NOMO-1 (cell line): ENCODE data around the gene EMSY.

ENCODE experiments used
- DNase-seq, 2 experiments: peaks; one replicate each; lab custom pipeline; 2025; ENCODE audit not compliant: unreplicated experiment in 2 of 2; lab: John Stamatoyannopoulos, UW

The EMSY gene

DNA sequence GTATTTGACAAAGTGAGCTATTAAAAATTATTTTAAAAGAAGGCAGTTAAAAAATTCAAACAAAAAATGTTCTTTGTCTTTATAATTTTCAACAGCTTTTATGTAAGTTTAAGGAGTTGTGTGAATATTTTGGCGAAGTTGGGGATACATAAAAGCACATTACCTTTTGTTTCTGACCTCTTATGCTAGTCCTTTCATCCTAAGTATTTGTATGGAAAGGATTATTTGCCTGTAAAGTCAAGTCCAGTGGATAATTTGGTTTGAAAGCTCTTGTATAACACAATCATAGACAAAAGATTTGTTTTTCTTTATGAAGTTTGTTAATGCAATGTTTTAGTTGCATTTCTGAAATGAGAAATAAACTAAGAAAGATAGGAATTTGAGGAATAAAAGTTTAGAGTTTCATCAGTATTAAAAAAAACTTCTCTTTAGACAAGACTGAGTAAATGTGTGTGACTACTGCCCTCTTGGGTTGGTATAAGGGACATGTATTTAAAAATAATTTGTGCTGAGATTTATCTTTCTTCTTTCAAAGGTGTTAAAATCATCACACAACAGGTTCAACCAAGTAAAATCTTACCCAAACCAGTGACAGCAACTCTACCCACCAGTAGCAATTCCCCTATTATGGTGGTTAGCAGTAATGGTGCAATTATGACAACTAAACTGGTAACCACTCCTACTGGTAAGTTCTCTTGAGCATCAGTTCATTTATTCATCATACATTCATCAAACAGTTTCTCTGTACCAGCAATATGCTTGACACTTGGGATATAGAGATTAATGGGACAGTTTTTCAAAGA lies 68.2 kb downstream of the EMSY start:
- no peak for DNase-seq

DNA sequence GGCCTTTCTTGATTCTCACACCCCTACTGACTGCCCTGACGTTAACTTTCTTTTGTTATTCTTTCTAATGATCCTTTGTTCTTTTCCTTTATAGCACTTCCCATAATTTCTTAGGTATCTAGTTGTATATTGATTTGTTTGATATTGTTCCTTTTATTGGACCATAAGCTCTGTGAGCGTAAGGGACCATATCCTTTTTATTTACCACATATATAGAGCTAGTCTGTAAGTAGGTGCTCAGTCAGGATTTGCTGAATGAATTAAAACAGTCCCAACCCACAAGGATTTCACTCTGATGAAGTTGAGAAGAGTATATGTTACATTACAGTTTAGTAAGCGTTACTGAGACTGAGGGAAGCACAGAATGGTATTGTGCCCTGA lies 68.8 kb downstream of the EMSY start:
- DNase-seq = no peak

DNA sequence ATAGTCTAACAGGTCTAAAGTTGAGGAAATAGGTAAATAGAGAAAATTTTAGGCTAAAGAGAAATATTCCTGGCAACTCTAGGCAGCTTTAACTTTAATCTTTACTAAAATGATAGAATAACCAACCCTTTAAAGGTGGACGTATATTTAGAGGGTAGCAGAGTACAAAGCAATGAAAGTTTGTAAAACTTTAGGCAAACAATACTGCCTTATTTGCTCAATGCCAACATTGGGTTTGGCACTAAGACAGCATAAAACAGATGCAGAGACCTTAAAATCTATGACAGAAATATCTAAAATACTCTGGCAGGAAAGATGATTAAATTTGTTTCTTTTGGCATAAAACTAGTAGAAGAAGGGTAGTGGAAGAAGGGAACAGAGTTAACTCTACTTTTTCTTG lies 70.7 kb downstream of the EMSY start:
- no peak for DNase-seq

DNA sequence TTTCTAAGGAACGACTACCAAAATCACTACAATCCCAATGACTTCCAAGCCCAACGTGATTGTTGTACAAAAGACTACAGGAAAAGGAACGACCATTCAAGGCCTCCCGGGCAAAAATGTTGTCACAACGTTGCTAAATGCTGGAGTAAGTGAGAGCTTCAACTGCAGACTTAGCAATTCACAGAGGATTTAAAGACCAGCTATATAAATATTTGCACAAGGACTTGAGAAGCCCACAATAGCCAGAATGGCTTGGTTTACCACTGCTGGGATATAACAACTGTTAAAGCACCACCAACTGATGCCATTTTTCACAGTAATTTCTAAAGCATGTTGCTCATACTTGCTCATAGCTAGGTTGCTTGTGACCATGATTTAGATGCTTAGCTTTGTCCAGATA lies 78.3 kb downstream of the EMSY start:
- DNase-seq = no peak

DNA sequence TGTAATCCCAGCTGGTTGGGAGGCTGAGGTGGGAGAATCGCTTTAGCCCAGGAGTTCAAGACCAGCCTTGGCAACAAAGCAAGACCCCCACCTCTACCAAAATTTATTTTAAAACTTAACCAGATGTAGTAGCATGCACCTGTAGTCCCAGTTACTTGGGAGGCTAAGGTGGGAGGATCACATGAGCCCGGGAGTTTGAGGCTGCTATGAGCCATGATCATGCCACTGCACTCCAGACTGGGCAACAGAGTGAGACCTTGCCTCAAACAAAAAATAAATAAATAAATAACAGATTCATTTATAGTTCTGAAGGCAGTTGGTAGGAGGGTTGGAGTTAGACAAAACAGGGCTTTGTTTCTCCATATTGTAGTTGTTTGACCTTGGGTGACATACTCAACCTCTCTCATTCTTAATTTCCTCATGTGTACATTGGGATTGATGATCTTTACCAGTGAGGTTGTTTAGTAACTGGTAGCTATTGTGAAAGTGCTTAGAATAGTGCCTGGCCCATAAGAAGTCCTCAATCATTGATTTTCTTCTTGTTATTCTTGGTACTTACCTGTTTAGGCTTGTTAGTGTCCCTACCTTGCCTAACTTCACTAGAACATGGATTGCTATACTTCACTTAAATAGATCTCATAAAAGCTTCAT lies 79.1 kb downstream of the EMSY start:
- no peak for DNase-seq

DNA sequence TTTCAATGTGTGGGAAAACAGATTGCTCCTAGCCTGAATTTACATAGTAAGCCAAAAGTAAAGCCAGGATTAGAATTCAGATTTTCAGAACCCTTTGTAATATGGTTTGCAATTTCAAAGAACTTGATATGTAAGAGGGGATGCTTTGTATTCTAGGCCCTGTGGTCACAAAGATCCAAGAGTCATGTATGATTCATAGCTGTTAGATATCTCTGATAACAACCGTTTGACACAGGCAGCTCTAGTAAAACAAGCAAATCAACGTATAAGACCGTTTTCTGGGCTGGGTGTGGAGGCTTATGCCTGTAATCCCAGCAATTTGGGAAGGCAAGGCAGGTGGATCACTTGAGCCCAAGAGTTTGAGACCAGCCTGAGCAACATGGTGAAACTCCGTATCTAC lies 79.6 kb downstream of the EMSY start:
- no peak for DNase-seq

DNA sequence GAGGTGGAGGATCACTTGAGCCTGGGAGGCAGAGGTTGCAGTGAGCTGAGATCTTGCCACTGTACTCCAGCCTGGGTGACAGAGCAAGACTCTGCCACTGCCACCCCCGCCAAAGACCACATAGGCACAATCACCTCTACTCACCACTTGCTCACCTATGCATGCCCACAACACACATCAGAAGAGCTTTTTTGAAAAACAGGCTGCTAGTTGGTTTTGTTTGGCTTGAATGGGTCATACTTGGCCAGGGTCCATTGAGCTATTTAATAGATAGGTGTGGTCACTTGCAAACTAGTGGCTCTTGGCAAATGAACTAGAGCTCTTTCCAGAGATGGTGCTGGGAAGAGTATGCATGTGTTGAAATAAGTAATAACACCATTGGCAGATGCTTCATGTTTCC lies 80.1 kb downstream of the EMSY start:
- DNase-seq = no peak

DNA sequence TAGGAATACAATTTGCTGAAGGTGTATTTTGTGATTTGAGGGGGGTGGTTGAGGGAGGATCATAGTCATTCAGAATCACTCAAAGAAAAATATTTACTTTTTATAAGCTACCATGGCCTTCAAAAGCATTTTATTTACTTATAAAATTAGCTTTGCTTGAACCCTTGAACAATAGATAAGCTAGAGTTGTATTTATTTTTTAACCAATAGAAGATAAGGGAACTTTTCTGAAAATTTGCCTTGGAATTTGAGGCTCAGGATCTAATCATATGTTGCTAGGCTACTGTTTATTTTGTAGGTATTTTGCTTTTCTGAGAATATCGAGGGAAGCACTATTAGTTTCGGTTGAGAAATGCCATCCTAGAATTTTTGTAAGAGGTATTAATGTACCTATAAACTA lies 82.1 kb downstream of the EMSY start:
- no peak for DNase-seq

DNA sequence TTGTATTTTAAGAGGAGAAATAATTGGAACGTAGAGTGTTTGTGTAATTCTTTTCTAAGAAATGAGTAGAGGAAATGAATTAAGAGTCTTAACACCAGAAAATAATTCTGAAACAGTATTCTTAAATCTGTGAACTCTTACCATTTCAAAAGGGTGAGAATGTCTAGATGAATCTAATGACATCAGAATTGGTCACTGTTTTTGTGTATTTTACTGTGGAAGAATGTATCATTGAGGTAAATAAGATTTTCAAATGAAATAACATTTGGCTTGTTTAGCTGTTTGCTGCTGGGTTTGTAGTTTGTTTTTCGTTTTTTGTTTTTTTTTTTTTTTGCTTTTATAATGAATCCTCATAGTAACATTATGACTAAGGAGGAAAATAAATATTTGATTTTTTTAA lies 97.6 kb downstream of the EMSY start:
- no peak for DNase-seq

DNA sequence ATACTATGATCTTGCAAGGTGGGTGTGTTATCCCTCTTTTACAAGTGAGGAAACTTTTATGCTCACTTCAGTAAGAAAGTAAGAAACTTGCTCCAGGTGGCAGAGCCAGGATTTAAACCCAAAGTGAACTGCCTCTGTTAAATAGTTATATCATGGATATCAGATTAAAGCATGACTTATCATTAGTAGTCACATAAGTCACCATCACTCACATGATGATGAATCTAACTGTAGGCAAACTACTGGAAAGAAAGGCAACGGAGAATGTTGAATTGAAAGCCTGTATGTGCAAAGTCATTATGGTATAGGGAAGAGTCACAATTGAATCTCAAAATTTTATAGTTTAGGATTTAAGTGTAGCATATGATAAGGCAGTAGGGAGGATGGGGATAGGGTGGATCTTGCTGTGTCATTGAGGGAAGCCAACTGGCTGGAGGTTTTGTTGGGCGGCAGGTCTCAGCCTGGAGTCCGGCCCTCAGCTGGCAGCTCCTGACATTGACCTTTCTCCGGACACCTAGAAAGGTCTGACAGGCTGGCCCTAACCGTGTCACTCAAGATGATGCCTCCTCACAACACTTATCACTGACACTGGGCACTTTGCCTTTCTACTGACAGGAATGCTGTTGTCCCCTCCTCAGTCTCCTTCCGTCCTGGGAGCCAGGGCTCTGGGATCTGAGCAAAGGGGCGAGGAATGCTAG lies 98.3 kb downstream of the EMSY start:
- no peak for DNase-seq

DNA sequence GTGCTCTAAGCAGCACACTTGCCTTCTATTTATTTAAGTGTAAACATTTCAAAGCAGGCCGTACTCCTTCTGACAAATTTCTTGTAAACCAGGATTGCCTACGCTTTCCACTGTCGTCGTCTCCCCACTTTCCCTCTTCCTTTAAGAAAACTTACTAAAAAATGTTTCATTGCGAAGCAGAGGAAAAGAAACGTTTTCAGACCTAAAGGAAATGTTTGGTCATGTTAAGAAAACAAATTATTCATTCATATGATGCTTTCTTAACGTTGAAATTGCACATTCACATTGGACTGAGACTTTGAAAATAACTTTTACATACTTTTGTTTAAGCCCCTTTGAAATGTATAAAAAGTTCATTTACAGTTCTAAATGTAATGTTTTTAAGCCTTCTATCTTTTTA lies 106.0 kb downstream of the EMSY start:
- no peak for DNase-seq

DNA sequence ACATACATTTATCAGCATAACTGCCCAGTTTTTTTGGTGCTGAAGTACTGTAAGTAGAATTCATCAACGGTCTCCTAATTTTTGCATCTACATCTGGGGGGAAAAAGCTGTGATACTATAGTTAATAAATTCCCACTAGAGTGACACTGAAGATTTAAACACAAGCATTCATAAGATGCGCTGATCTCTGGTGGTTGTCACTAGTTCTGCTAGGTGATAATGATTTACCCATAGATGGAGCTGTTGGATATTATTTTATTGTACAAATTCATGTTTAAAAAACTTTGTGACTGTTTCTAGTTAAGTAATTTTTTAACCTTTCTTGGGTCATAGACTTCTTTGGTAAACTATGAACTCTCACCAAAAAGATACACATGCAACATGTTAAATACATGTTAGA lies 106.6 kb downstream of the EMSY start:
- DNase-seq = no peak

DNA sequence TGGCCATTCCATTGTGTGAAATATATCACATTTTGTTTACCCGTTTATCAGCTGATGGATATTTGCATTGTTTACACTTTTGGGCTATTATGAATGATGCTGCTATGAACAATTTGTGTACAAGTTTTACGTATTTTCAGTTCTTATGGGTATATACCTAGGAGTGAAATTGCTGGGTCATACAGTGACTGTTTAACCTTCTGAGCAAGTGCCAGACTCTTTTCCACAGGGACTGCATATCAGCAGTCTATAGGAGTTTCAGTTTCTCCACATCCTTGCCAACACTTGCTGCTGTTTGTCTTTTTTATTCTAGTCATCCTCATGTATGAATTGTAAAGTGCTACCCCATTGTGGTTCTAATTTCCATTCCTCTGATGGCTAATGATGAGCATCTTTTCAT lies 108.2 kb downstream of the EMSY start:
- no peak for DNase-seq

DNA sequence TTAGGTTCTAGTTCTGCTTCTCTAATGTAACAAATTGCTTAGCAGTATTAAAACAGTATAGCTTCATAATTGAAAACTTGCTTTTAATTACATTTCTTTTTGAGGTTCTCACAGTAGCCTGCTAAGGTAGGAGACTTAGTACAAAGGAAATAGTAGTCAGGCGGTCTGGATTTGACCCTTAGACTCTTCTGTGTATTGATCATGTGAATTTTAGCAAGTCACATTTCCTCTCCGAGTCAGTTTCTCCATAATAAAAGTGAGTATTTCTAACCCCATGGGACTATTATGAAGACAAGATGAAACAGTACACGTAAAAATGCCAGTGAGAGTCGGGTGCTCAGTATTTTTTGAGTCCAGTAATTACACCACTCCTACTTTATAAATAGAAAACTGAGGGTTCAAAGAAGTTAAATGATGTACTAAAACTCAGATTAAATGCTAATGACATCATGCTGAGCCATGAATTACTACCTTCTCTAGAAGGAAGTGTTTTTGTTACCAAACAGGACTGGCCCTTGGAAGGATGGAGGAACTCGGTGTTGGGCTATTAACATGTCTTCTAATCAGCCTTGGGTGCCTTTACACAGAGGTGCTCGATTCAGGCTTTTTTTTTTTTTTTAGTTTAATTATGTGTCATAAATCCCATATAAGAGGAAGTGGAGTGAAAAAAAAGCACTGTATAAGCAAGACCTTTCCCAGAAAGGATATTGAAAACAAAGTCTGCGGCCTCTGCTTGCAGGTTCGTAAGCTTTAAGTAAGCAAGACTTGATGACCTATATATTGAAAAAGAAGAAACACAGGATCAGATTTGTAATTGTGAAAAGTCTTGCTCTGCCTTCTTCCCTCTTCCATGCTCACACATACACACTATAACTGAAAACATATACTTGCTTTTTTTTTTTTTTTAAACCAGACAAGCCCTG lies 109.0 kb downstream of the EMSY start:
- DNase-seq = no peak

DNA sequence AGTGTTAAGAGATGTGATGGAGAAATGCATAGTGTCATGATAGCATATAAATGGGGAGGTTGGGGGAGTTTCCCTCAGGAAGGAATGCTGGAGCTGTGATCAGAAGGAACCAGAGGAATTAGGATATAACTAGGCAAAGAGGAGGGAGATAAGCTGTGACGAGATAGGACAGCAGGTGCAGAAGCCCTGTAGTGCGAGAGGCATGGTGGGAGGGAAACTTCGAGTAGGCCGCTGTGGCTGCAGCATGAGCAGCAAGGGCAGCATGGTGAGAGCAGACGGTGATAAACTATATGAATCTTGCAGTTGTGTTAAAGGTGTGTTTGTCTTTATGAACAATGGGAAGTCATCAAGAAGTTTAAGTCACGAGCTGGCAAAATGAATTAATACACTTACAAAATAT lies 109.9 kb downstream of the EMSY start:
- no peak for DNase-seq

DNA sequence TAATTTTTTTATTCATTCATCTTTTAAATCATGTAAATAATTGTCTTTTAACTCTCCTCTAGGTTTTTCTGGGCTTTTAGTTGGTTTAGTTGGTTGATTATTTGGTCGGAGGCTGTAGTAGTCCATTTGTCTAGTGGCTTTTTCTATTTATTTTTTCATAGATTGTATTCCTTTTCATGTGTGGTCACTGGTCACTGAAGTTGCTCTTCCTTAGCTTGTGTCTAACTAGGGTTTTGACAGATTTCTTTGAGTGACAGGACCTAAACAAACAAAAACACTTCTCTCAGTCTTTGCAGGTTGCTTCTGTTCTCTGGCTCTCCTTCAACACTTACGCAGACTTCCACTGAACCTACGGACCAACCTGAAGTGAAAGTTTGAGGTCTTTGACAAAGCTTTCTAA lies 112.6 kb downstream of the EMSY start:
- DNase-seq = no peak

DNA sequence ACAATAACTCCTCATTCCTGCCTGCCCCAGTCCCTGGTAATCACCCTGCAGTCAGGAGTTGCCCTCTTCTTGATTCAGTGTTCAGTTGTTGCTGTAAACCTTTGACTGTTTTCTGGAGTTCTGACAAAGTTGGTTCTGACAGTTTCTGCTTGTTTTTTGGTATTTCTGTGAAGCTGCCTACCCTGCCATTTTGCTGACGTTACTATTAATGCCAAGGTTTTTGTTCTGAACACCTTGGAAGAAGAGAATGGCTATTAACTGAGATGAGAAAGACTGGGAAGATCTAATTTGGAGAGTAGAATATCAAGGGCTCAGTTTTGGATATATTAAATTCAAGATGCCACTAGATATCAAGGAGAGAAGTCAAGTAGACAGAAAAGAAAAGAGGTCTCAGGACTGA lies 113.7 kb downstream of the EMSY start:
- no peak for DNase-seq

DNA sequence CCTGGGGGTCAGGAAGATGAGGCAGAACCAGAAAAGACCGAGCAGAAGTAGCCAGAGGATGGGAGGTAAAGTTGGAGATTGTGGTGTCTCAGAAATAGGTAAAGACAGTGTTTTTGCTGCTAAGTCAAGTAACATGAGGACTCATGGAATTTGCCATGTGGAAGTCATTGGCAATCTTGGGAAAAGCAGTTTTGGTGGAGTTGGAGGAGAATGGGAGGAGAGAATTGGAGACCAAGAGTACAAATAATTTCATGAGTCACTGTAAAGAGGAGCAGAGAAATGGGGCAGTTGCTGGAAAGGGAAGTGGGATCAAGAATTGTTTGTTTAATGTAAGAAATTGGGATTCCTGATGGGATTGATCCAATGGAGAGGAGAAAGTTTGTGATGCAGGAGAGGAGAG lies 114.1 kb downstream of the EMSY start:
- no peak for DNase-seq

DNA sequence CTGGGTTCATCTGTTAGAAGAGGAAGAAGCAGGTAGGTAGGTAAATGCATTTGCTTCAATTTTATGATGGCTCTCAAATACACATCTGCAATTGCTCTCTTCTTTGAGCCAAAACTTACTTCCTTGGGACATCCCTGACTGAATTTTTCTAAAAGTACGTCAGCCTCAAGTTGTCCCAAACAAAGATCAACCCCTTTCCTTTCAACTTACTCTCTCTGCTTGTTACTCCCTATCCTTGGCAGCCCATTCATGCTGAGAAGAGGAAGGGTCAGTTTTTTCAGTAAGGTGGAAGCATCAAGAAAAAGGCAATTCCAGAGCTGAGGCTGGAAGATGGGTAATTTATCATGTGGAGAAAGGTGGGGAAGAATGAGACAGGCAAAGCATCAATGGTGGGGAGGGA lies 114.5 kb downstream of the EMSY start:
- no peak for DNase-seq

DNA sequence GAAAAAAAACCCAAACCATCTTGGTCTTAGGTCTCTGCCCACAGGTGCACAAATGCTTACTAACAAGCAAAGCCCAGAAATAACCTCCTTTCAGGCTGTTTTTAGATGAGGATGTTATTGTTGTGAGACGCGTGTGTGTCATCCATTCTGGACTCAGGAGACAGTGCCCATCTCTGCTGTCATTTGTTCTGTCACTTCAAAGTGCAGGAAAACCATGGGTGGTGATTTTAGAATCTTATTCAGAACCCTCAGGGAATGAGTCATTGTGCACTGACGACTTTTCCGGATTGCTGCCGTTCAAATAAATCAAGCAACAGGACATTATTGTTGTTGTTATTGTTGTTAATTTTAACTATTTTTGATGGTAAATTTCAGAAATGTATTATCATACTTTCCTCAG lies 115.4 kb downstream of the EMSY start:
- DNase-seq = no peak

DNA sequence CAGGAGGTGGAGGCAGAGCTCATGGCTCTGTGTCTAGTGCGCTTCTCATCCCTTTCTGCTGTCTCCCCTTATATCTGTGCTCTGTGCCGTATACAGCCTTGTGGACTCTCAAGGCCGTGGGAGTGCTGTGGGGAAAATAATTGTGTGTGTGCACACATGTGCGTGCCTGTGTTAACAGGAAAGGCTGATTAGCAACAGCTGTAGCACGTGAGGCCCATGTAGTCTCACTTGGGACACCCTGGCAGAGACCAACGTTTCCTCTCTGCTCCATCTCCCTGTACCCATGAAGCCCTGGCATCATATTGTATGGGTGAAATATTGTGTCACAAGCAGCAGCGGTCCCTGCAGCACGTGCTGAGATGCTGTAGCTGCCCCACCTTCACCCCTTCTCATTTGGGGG lies 116.4 kb downstream of the EMSY start:
- no peak for DNase-seq
